T-helper 17 cell (primary cell): ENCODE results near the gene RTN4RL1. TPM values are rescaled to one million over a fixed set of nuclear protein-coding genes. Genes with fewer than 3 reads are reported as not detected.

Experiments
- ATAC-seq: fragments of 150-1000 bp; cut with Tn5 transposase; 2 replicates; pipeline ENCODE4 v1.10.0; 2021; ENCODE audit warnings: mild to moderate bottlenecking, moderate library complexity
- DNase-seq, 3 donors: peaks; one replicate each; pipeline versions ENCODE4 v3.0.0 to v3.0.0-alpha.2; 2020 to 2021
- H3K9me3 ChIP-seq: one replicate; pipeline ENCODE4 v1.7.0; 2013; ENCODE audit warnings: low read length, mild to moderate bottlenecking; ENCODE audit not compliant: control insufficient read depth, poor library complexity, severe bottlenecking
- H3K27ac Mint-ChIP-seq: one replicate; pipeline ENCODE4 v1.8.0; 2022; ENCODE audit warnings: mild to moderate bottlenecking, moderate library complexity, mixed read lengths
- H3K27me3 Mint-ChIP-seq: one replicate; pipeline ENCODE4 v1.8.0; 2022; ENCODE audit warnings: mixed read lengths
- H3K36me3 Mint-ChIP-seq: one replicate; pipeline ENCODE4 v1.8.0; 2022; ENCODE audit warnings: low read depth, mixed read lengths
- H3K4me1 Mint-ChIP-seq: one replicate; pipeline ENCODE4 v1.8.0; 2022; ENCODE audit warnings: mild to moderate bottlenecking, mixed read lengths
- H3K4me3 Mint-ChIP-seq: one replicate; pipeline ENCODE4 v1.8.0; 2022; ENCODE audit warnings: mild to moderate bottlenecking, moderate library complexity, mixed read lengths
- total RNA-seq, 4 donors: library from RNA in 2 of 4; stranded (reverse) in 2 of 4; gene quantifications; one replicate each; pipeline ENCODE4 v1.2.3 and lab custom pipeline; 2022 to 2026

The RTN4RL1 gene
- total RNA-seq, 2 donors from 2014 or later, result 0.21 to 0.90 TPM

DNA sequence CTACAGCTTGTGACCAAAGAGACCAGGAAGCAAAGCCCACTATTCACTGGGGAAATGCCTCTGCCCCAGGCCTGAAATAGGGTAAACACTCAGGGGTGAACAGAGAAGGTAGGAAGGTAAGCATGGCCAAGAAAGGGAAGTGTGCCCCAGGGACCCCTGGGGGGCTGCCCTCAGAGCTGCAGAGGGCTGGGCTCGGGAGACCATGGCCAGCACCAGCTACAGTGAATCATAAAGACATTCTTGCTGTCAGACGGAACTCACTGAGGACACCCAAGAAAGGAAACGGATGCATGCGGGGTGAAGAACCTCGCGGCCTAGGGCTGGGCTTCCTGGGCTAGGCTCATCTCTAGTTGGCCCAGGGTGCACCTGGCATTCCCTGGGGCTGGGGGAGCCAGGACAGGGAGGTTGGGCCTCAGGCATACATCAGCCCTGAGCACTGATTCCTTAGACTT lies 39.4 kb upstream of the RTN4RL1 start:
- ATAC-seq, result peak; percentile 36
- H3K27ac Mint-ChIP-seq, result peak overlapping the region; percentile 73
- no peak overlapping the region for H3K4me3 Mint-ChIP-seq
- no peak for DNase-seq
- peaks cover 19% of the 10 kb centered on the region for H3K36me3 Mint-ChIP-seq
- peaks cover 14% of the 10 kb centered on the region for H3K27me3 Mint-ChIP-seq
- peaks cover 14% of the 10 kb centered on the region for H3K4me1 Mint-ChIP-seq
- H3K9me3 ChIP-seq, result no peaks in the 10 kb centered on the region

DNA sequence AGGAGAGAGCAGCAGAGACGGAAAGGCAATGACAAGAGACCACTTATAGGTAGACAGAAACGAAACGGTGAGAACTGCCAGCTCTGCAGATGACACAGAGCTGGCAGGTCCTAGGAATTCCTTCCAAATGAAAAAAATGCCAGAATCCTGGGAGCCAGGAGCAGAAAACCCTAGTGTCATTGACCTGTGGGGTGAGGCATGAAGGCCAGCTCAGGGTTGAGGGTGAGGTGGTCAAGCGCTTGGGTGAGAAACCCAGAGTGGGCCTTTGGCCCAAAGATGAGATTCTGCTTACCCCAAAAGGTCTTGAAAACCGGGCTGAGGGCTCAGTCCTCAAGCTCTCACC lies 39.0 kb upstream of the RTN4RL1 start:
- Mint-ChIP-seq H3K27me3 (peaks cover 17% of the 10 kb centered on the region), H3K27ac (peak overlapping the region; percentile 73), H3K36me3 (peaks cover 20% of the 10 kb centered on the region), H3K4me3 (no peak overlapping the region), H3K4me1 (peaks cover 16% of the 10 kb centered on the region)
- ATAC-seq, result no peak
- no peaks in the 10 kb centered on the region for H3K9me3 ChIP-seq
- DNase-seq, result no peak

- H3K9me3 ChIP-seq, result no peaks in the 10 kb centered on the region
- Mint-ChIP-seq H3K4me3 (no peak overlapping the region), H3K27me3 (peaks cover 17% of the 10 kb centered on the region), H3K27ac (peak overlapping the region; percentile 73), H3K4me1 (peaks cover 16% of the 10 kb centered on the region), H3K36me3 (peaks cover 18% of the 10 kb centered on the region)
- ATAC-seq (no peak), DNase-seq (no peak)
These were observed 38.4 kb upstream of the RTN4RL1 start for GRCh38 chr17:2063261-2064146.

DNA sequence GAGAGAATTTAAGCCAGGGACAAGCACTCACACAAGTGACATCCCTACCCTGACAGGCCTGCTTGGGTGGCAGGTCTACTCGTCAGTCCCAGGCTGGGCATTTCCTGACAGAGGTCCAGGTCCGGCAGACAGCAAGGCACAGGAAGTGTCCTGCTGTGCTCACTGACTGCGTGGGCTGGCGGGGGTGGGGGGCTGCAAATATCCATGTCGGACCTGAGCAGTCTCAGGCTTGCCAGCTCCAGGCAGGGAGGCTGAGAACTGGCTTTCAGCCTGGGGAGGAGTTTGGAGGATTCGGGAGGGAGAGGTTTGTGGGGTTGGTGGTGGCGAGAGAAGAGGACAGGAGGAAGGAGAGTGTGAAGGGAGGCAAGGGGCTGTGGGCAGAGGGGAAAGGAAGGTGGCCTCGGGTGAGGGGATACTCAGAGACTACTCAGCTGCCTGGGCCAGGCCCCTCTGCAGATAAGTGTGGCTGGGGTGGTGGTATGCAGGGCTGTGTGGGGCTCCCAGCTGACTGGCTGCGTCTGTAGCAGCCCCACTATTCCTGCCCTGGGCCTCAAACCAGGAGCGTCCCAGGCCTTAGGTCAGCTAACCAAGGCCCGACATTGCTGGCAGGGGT lies 37.5 kb upstream of the RTN4RL1 start:
- Mint-ChIP-seq H3K36me3 (peaks cover 18% of the 10 kb centered on the region), H3K27me3 (peaks cover 17% of the 10 kb centered on the region), H3K4me1 (peaks cover 16% of the 10 kb centered on the region), H3K27ac (peak overlapping the region; percentile 73), H3K4me3 (no peak overlapping the region)
- DNase-seq, result no peak
- H3K9me3 ChIP-seq, result no peaks in the 10 kb centered on the region
- ATAC-seq, result no peak

- peaks cover 17% of the 10 kb centered on the region for H3K27me3 Mint-ChIP-seq
- H3K27ac Mint-ChIP-seq, result no peak overlapping the region
- peaks cover 18% of the 10 kb centered on the region for H3K36me3 Mint-ChIP-seq
- H3K9me3 ChIP-seq, result no peaks in the 10 kb centered on the region
- peaks cover 18% of the 10 kb centered on the region for H3K4me1 Mint-ChIP-seq
- no peak overlapping the region for H3K4me3 Mint-ChIP-seq
- DNase-seq (no peak), ATAC-seq (no peak)
These were observed 36.4 kb upstream of the RTN4RL1 start for GRCh38 chr17:2061441-2061958.

GRCh38 chr17:2060681-2061440 lies 35.7 kb upstream of the RTN4RL1 start:
- H3K27me3 Mint-ChIP-seq, result peaks cover 17% of the 10 kb centered on the region
- H3K36me3 Mint-ChIP-seq, result peaks cover 14% of the 10 kb centered on the region
- no peaks in the 10 kb centered on the region for H3K9me3 ChIP-seq
- H3K4me1 Mint-ChIP-seq, result peaks cover 19% of the 10 kb centered on the region
- ATAC-seq (no peak), DNase-seq (no peak)
- no peak overlapping the region for H3K4me3 Mint-ChIP-seq
- no peak overlapping the region for H3K27ac Mint-ChIP-seq

GRCh38 chr17:2060385-2060658 lies 35.2 kb upstream of the RTN4RL1 start:
- Mint-ChIP-seq H3K27me3 (peaks cover 17% of the 10 kb centered on the region), H3K27ac (no peak overlapping the region), H3K4me3 (no peak overlapping the region), H3K4me1 (peaks cover 19% of the 10 kb centered on the region), H3K36me3 (peaks cover 14% of the 10 kb centered on the region)
- no peaks in the 10 kb centered on the region for H3K9me3 ChIP-seq
- no peak for ATAC-seq
- no peak for DNase-seq

DNA sequence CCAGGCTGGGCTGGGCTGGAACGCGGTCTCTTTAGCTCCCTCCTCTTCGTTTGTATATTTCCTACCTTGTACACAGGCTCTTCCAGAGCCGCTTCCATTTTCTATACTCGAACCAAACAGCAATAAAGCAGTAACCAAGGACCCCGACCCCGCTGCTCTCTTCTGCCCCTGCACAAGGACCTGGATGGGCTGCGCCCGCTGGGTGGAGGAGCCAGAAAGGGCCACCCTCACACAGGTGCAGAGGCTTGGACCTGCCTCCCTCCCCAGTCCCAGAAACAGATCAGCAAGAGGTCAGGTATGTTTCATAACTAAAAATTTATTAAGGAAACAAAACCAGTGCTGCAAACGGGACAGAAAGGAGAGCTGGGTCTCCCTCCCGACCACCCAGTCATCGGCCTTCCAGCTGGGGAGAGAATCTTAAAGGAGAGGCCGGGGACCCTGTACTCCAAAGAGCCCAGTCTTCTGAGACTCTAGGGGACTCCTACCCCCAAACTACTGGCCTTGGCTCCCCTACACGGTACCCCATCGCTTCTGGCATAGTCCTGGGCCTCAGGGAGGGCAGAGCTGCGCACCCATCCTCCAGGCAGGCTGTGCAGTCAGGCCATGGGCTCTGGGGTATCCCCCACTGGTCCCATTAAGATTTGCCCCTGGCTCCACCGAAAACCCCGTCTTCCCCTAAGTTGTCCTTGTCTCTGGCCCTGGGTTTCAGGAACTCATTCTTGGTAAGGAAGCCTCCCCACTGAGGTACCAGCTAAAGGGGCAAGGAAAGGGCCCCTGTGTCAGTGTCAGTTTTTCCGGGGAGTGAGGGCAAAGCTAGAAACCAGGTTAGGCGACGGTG lies 34.6 kb upstream of the RTN4RL1 start:
- Mint-ChIP-seq H3K27me3 (peaks cover 17% of the 10 kb centered on the region), H3K4me3 (peak overlapping the region; percentile 65), H3K4me1 (peaks cover 18% of the 10 kb centered on the region), H3K36me3 (peaks cover 12% of the 10 kb centered on the region), H3K27ac (peak overlapping the region; percentile 47)
- H3K9me3 ChIP-seq, result no peaks in the 10 kb centered on the region
- ATAC-seq (no peak), DNase-seq (no peak)

GRCh38 chr17:2058586-2059546 lies 33.7 kb upstream of the RTN4RL1 start:
- no peak for ATAC-seq
- no peaks in the 10 kb centered on the region for H3K9me3 ChIP-seq
- H3K27me3 Mint-ChIP-seq, result peaks cover 8% of the 10 kb centered on the region
- H3K36me3 Mint-ChIP-seq, result peaks cover 7% of the 10 kb centered on the region
- H3K4me1 Mint-ChIP-seq, result peaks cover 18% of the 10 kb centered on the region
- DNase-seq, result peak; percentile 47 to 56 (median 55)
- no peak overlapping the region for H3K27ac Mint-ChIP-seq
- H3K4me3 Mint-ChIP-seq, result peak overlapping the region; percentile 65

DNA sequence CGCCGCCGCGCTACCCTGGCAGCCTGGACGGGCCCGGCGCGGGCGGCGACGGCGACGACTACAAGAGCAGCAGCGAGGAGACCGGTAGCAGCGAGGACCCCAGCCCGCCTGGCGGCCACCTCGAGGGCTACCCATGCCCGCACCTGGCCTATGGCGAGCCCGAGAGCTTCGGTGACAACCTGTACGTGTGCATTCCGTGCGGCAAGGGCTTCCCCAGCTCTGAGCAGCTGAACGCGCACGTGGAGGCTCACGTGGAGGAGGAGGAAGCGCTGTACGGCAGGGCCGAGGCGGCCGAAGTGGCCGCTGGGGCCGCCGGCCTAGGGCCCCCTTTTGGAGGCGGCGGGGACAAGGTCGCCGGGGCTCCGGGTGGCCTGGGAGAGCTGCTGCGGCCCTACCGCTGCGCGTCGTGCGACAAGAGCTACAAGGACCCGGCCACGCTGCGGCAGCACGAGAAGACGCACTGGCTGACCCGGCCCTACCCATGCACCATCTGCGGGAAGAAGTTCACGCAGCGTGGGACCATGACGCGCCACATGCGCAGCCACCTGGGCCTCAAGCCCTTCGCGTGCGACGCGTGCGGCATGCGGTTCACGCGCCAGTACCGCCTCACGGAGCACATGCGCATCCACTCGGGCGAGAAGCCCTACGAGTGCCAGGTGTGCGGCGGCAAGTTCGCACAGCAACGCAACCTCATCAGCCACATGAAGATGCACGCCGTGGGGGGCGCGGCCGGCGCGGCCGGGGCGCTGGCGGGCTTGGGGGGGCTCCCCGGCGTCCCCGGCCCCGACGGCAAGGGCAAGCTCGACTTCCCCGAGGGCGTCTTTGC lies 32.8 kb upstream of the RTN4RL1 start:
- no peaks in the 10 kb centered on the region for H3K9me3 ChIP-seq
- peaks cover 6% of the 10 kb centered on the region for H3K27me3 Mint-ChIP-seq
- H3K36me3 Mint-ChIP-seq, result peaks cover 7% of the 10 kb centered on the region
- no peak for ATAC-seq
- peaks cover 24% of the 10 kb centered on the region for H3K4me1 Mint-ChIP-seq
- H3K27ac Mint-ChIP-seq, result no peak overlapping the region
- H3K4me3 Mint-ChIP-seq, result peak overlapping the region; percentile 33
- DNase-seq, result no peak

DNA sequence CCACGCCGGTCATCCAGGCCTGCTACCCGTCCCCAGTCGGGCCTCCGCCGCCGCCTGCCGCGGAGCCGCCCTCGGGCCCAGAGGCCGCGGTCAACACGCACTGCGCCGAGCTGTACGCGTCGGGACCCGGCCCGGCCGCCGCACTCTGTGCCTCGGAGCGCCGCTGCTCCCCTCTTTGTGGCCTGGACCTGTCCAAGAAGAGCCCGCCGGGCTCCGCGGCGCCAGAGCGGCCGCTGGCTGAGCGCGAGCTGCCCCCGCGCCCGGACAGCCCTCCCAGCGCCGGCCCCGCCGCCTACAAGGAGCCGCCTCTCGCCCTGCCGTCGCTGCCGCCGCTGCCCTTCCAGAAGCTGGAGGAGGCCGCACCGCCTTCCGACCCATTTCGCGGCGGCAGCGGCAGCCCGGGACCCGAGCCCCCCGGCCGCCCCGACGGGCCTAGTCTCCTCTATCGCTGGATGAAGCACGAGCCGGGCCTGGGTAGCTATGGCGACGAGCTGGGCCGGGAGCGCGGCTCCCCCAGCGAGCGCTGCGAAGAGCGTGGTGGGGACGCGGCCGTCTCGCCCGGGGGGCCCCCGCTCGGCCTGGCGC lies 32.1 kb upstream of the RTN4RL1 start:
- no peaks in the 10 kb centered on the region for H3K9me3 ChIP-seq
- DNase-seq (no peak), ATAC-seq (no peak)
- Mint-ChIP-seq H3K4me1 (peaks cover 25% of the 10 kb centered on the region), H3K36me3 (peaks cover 7% of the 10 kb centered on the region), H3K27me3 (peaks cover 6% of the 10 kb centered on the region), H3K27ac (no peak overlapping the region), H3K4me3 (peak overlapping the region; percentile 33)
